SU-DHL-6 (cell line): Measurements from ENCODE around the gene FKBP1C.

Experiments used
- H2AFZ ChIP-seq: fragments of 200-600 bp; sonication (generic); 2 replicates; pipeline ENCODE4 v1.6.1; 2014; ENCODE audit warnings: low read depth, mild to moderate bottlenecking, moderate library complexity, mixed read lengths, antibody characterized with exemption, low read length; ENCODE audit not compliant: severe bottlenecking
- H3F3A ChIP-seq: fragments of 200-600 bp; shearing (Covaris generic); 2 replicates; pipeline ENCODE4 v1.6.0; 2016; ENCODE audit warnings: antibody characterized with exemption, mild to moderate bottlenecking; ENCODE audit not compliant: insufficient read depth
- H3K27ac ChIP-seq: fragments of 200-600 bp; sonication (generic); 2 replicates; pipeline ENCODE4 v1.5.1; 2016; ENCODE audit warnings: low read depth, mild to moderate bottlenecking, low read length, moderate library complexity, mixed read lengths
- H3K27me3 ChIP-seq: fragments of 200-600 bp; sonication (generic), shearing (Covaris generic); 2 replicates; pipeline ENCODE4 v1.6.0; 2014; ENCODE audit warnings: mild to moderate bottlenecking, low read length
- H3K36me3 ChIP-seq: fragments of 200-600 bp; sonication (generic); 2 replicates; pipeline ENCODE4 v1.6.1; 2014; ENCODE audit warnings: mild to moderate bottlenecking, low read length, mixed read lengths
- H3K4me2 ChIP-seq: fragments of 300-600, 200-600 bp; shearing (Covaris generic), sonication (generic); 2 replicates; pipeline ENCODE4 v1.6.0; 2014; ENCODE audit warnings: low read length, low read depth, mild to moderate bottlenecking; ENCODE audit not compliant: poor library complexity, severe bottlenecking
- H3K4me3 ChIP-seq: fragments of 200-600 bp; sonication (generic); 2 replicates; pipeline ENCODE4 v1.5.1; 2014; ENCODE audit warnings: antibody characterized with exemption, low read length, mild to moderate bottlenecking, mixed read lengths; ENCODE audit not compliant: insufficient read depth, poor library complexity, severe bottlenecking
- H3K79me2 ChIP-seq: fragments of 200-600 bp; sonication (generic); 2 replicates; pipeline ENCODE4 v1.6.1; 2014; ENCODE audit warnings: mild to moderate bottlenecking, low read length, moderate library complexity; ENCODE audit not compliant: insufficient read depth
- H3K9ac ChIP-seq: fragments of 200-600 bp; sonication (generic); 2 replicates; pipeline ENCODE4 v1.7.0; 2014; ENCODE audit warnings: mild to moderate bottlenecking, low read length
- H3K9me2 ChIP-seq: fragments of 200-600 bp; sonication (generic); replicated peaks from 2 replicates; pipeline ENCODE4 v1.6.1; 2014; ENCODE audit warnings: low read length; ENCODE audit not compliant: insufficient read depth
- H3K9me3 ChIP-seq: fragments of 200-600 bp; sonication (generic); 2 replicates; pipeline ENCODE4 v1.6.1; 2014; ENCODE audit warnings: low read length, mixed read lengths; ENCODE audit not compliant: insufficient read depth
- H4K20me1 ChIP-seq: fragments of 200-600 bp; sonication (generic); 2 replicates; pipeline ENCODE4 v1.6.1; 2014; ENCODE audit warnings: low read depth, mild to moderate bottlenecking, antibody characterized with exemption, low read length, moderate library complexity, mixed read lengths
- CTCF ChIP-seq: fragments of 200-600 bp; sonication (generic); IDR thresholded peaks from one replicate; pipeline ENCODE4 v1.5.1; 2017; ENCODE audit warnings: antibody characterized with exemption, mild to moderate bottlenecking, low read length, moderate library complexity; ENCODE audit not compliant: insufficient read depth, poor library complexity, severe bottlenecking
- EZH2phosphoT487 ChIP-seq: fragments of 200-600 bp; sonication (generic), shearing (Covaris generic); conservative IDR thresholded peaks from 2 replicates; pipeline ENCODE4 v1.6.1; 2018; ENCODE audit warnings: mild to moderate bottlenecking, antibody characterized with exemption, low read length, moderate library complexity, mixed read lengths

Gene FKBP1C

GRCh38 chr6:63249875-63250482 lies 38.7 kb downstream of the FKBP1C start:
- Histone ChIP-seq H3K9me3 (no peaks in the 10 kb centered on the region), H3K36me3 (no peaks in the 10 kb centered on the region), H3K79me2 (no peaks in the 10 kb centered on the region), H3K9ac (no peak overlapping the region), H3K4me3 (no peak overlapping the region), H4K20me1 (no peaks in the 10 kb centered on the region), H2AFZ (no peak overlapping the region), H3F3A (no peaks in the 10 kb centered on the region), H3K9me2 (no peaks in the 10 kb centered on the region), H3K27ac (no peak overlapping the region), H3K27me3 (no peaks in the 10 kb centered on the region), H3K4me2 (no peak overlapping the region)
- TF ChIP-seq CTCF (no peak), EZH2phosphoT487 (no peak)

- Histone ChIP-seq H3F3A (no peaks in the 10 kb centered on the region), H3K27me3 (no peaks in the 10 kb centered on the region), H3K27ac (no peak overlapping the region), H2AFZ (no peak overlapping the region), H3K4me2 (no peak overlapping the region), H3K4me3 (no peak overlapping the region), H3K9me2 (no peaks in the 10 kb centered on the region), H3K79me2 (no peaks in the 10 kb centered on the region), H4K20me1 (no peaks in the 10 kb centered on the region), H3K9ac (no peak overlapping the region), H3K9me3 (no peaks in the 10 kb centered on the region), H3K36me3 (no peaks in the 10 kb centered on the region)
- no peak for TF ChIP-seq CTCF
- TF ChIP-seq EZH2phosphoT487: no peak
Measured at GRCh38 chr6:63259153-63259552, 47.9 kb downstream of the FKBP1C start.

- Histone ChIP-seq H3K4me3 (no peak overlapping the region), H3F3A (no peaks in the 10 kb centered on the region), H3K9me2 (no peaks in the 10 kb centered on the region), H4K20me1 (no peaks in the 10 kb centered on the region), H2AFZ (no peak overlapping the region), H3K27me3 (no peaks in the 10 kb centered on the region), H3K36me3 (no peaks in the 10 kb centered on the region), H3K79me2 (no peaks in the 10 kb centered on the region), H3K9ac (no peak overlapping the region), H3K27ac (no peak overlapping the region), H3K4me2 (no peak overlapping the region), H3K9me3 (no peaks in the 10 kb centered on the region)
- no peak for TF ChIP-seq EZH2phosphoT487
- TF ChIP-seq CTCF: no peak
Measured at GRCh38 chr6:63261820-63262219, 50.6 kb downstream of the FKBP1C start.
